HepG2 (cell line): ENCODE results near the gene GNRH2. TPM values are rescaled to one million over a fixed set of nuclear protein-coding genes. Genes with fewer than 3 reads are reported as not detected.

Experiments used
- ATAC-seq: fragments of 200-7000 bp; cut with Tn5 transposase; 3 replicates; pipeline ENCODE4 v1.9.1; 2020; ENCODE audit warnings: mild to moderate bottlenecking, moderate library complexity
- BruUV-seq: library from RNA; stranded (reverse); fragments of 400-500 nt; replicated peaks from 2 replicates; lab custom pipeline; 2021; lab: Mats Ljungman, UMichigan
- CTCF ChIA-PET: fragments of 300-600 bp; formaldehyde crosslinking; extraction: SDS; loops from one replicate; lab custom pipeline; 2021; ENCODE audit warnings: low total read pairs, inconsistent platforms, low intra/inter-chr PET ratio; lab: Yijun Ruan, JAX
- POLR2A ChIA-PET: fragments of 350-600 bp; sonication (Branson Sonifier 250); formaldehyde crosslinking; loops from one replicate; lab custom pipeline; 2020; ENCODE audit warnings: antibody characterized with exemption, inconsistent platforms; lab: Yijun Ruan, JAX
- DNase-seq: peaks from one replicate; pipeline ENCODE4 v3.0.0-alpha.2; 2015; ENCODE audit warnings: low spot score
- FAIRE-seq: peaks from 3 replicates; lab custom pipeline; 2011; peaks lifted over from hg19 to GRCh38; lab: Jason Lieb, UNC
- H2AFZ ChIP-seq: one replicate; pipeline ENCODE4 v1.6.1; 2011; ENCODE audit warnings: low read length, inconsistent platforms
- H3K27ac ChIP-seq: fragments of 300-600 bp; 3 replicates; pipeline ENCODE4 v1.8.0; 2011; ENCODE audit warnings: mixed run types, mild to moderate bottlenecking, mixed read lengths, low read length, inconsistent platforms; ENCODE audit not compliant: insufficient read depth; ENCODE audit errors: extremely low read length
- H3K27me3 ChIP-seq, 2 experiments: fragments of 200-600 bp in 1 of 2; 2 replicates in 1 of 2; 3 replicates in 1 of 2; pipeline versions ENCODE4 v1.6.0 to v1.8.0; 2011; ENCODE audit warnings: low read length in 2 of 2, mild to moderate bottlenecking in 2 of 2, moderate library complexity in 2 of 2, inconsistent platforms in 1 of 2; ENCODE audit not compliant: insufficient read depth in 2 of 2, control insufficient read depth in 1 of 2
- H3K36me3 ChIP-seq, 2 experiments: fragments of 200-600 bp in 1 of 2; replicated peaks in 1 of 2; 2 replicates in 1 of 2; 3 replicates in 1 of 2; pipeline versions ENCODE4 v1.5.1 to v1.8.0; 2011; ENCODE audit warnings: low read length in 2 of 2, inconsistent platforms in 1 of 2; ENCODE audit not compliant: insufficient read depth in 2 of 2, control insufficient read depth in 1 of 2
- H3K4me1 ChIP-seq: 2 replicates; pipeline ENCODE4 v1.5.1; 2012; ENCODE audit warnings: low read length, inconsistent platforms; ENCODE audit not compliant: insufficient read depth
- H3K4me2 ChIP-seq: 2 replicates; pipeline ENCODE4 v1.6.0; 2011; ENCODE audit warnings: low read depth, low read length, inconsistent platforms
- H3K4me3 ChIP-seq, 3 experiments: fragments of 200-600 bp in 1 of 3; sonication (generic), shearing (Covaris generic) in 1 of 3; replicated peaks in 1 of 3; 2 replicates each; pipeline ENCODE4 v1.5.1; 2011 to 2016; ENCODE audit warnings: low read length in 3 of 3, inconsistent platforms in 2 of 3, low read depth in 2 of 3, mild to moderate bottlenecking in 2 of 3, control low read depth in 1 of 3, mixed read lengths in 1 of 3; ENCODE audit not compliant: insufficient read depth in 1 of 3
- H3K79me2 ChIP-seq: one replicate; pipeline ENCODE4 v1.6.1; 2011; ENCODE audit warnings: low read length, inconsistent platforms; ENCODE audit not compliant: insufficient read depth
- H3K9ac ChIP-seq: 2 replicates; pipeline ENCODE4 v1.6.0; 2011; ENCODE audit warnings: mild to moderate bottlenecking, low read depth, low read length, inconsistent platforms; ENCODE audit not compliant: insufficient read depth
- H3K9me3 ChIP-seq: 2 replicates; pipeline ENCODE4 v1.5.1; 2012; ENCODE audit warnings: mild to moderate bottlenecking, low read length
- H4K20me1 ChIP-seq: 2 replicates; pipeline ENCODE4 v1.6.0; 2011; ENCODE audit warnings: inconsistent platforms, mild to moderate bottlenecking, low read length, moderate library complexity; ENCODE audit not compliant: insufficient read depth
- CBX5 ChIP-seq: sonication (generic); formaldehyde crosslinking; IDR thresholded peaks from 2 replicates; pipeline ENCODE4 v1.4.0; 2020; ENCODE audit warnings: missing genetic modification reagents, borderline replicate concordance
- FOXA1 ChIP-seq, 2 experiments: fragments of 450-650 bp in 1 of 2; sonication (generic) in 1 of 2; formaldehyde crosslinking in 1 of 2; IDR thresholded peaks; 2 replicates each; pipeline versions ENCODE4 v1.4.0 to v1.6.1; 2016 to 2020; ENCODE audit warnings: missing genetic modification reagents in 1 of 2
- IKZF4 ChIP-seq: sonication (generic); formaldehyde crosslinking; IDR thresholded peaks from 2 replicates; pipeline ENCODE4 v1.5.1; 2020; ENCODE audit warnings: borderline replicate concordance, mild to moderate bottlenecking, low read depth, missing genetic modification reagents; ENCODE audit errors: not compliant biosample characterization
- NFIC ChIP-seq: IDR thresholded peaks from 2 replicates; pipeline ENCODE4 v1.6.1; 2012; ENCODE audit warnings: mild to moderate bottlenecking, low read length, inconsistent platforms
- SKIL ChIP-seq: sonication (generic); formaldehyde crosslinking; IDR thresholded peaks from 2 replicates; pipeline ENCODE4 v1.8.0; 2022; ENCODE audit warnings: missing genetic modification reagents, mild to moderate bottlenecking, moderate library complexity, borderline replicate concordance
- SYNCRIP ChIP-seq: fragments of 200-400 bp; formaldehyde crosslinking; IDR thresholded peaks from 2 replicates; pipeline ENCODE4 v1.6.1; 2018; ENCODE audit warnings: mild to moderate bottlenecking, low read depth, low read length; ENCODE audit not compliant: insufficient read depth
- TAF1 ChIP-seq: sonication (generic); formaldehyde crosslinking; IDR thresholded peaks from 2 replicates; pipeline ENCODE4 v1.4.0; 2020; ENCODE audit warnings: missing genetic modification reagents
- TBX3 ChIP-seq: fragments of 450-650 bp; IDR thresholded peaks from 2 replicates; pipeline ENCODE4 v1.6.1; 2017; ENCODE audit warnings: antibody characterized with exemption, mild to moderate bottlenecking, inconsistent platforms, borderline replicate concordance
- ZNF276 ChIP-seq: sonication (generic); formaldehyde crosslinking; IDR thresholded peaks from 2 replicates; pipeline ENCODE4 v1.4.0; 2020; ENCODE audit warnings: mild to moderate bottlenecking, low read depth, missing genetic modification reagents
- ZNF326 ChIP-seq: sonication (generic); formaldehyde crosslinking; IDR thresholded peaks from 2 replicates; pipeline ENCODE4 v1.4.0; 2020; ENCODE audit warnings: missing genetic modification reagents, borderline replicate concordance
- ZNF616 ChIP-seq: sonication (generic); formaldehyde crosslinking; IDR thresholded peaks from 2 replicates; pipeline ENCODE4 v1.5.0; 2020; ENCODE audit warnings: low read depth, mild to moderate bottlenecking, missing genetic modification reagents
- ZNF782 ChIP-seq: sonication (generic); formaldehyde crosslinking; IDR thresholded peaks from 2 replicates; pipeline ENCODE4 v1.4.0; 2020; ENCODE audit warnings: missing genetic modification reagents, mild to moderate bottlenecking, borderline replicate concordance
- ZNF891 ChIP-seq: sonication (generic); formaldehyde crosslinking; IDR thresholded peaks from 2 replicates; pipeline ENCODE4 v1.5.0; 2020; ENCODE audit warnings: mild to moderate bottlenecking, missing genetic modification reagents
- WGBS: methylation state at CpG from one replicate; pipeline ENCODE4 v1.1.6; 2017; ENCODE audit warnings: low lambda C conversion rate; 5-methylcytosine and 5-hydroxymethylcytosine counted together
- in situ Hi-C: cut with HindIII; loops from 2 replicates; pipeline ENCODE4 v1.10.0; 2017; ENCODE audit warnings: low pct_unique_long_range_greater_than_20kb; ENCODE audit not compliant: extremely low pct_ligation_motif_present
- intact Hi-C: fragments of 100-400 bp; cut with micrococcal nuclease; formaldehyde crosslinking; loops from one replicate; pipeline ENCODE4 v1.10.0; 2022; ENCODE audit not compliant: unreplicated experiment
- polyA plus RNA-seq, 8 experiments: library from polyadenylated mRNA; depleted of rRNA in 3 of 8; stranded (reverse) in 7 of 8; unstranded in 1 of 8; fragments of >200 nt; fragmentation: Illumina TruSeq in 4 of 8; extraction: Trizol in 4 of 8; gene quantifications; 2 replicates each; pipeline versions ENCODE4 v1.2.1 to v1.2.3, GENCODE V29; 2011 to 2016; ENCODE audit warnings: low read depth in 4 of 8, missing spikeins in 1 of 8, mixed read lengths in 1 of 8; ENCODE audit not compliant: insufficient read depth in 1 of 8
- total RNA-seq, 5 experiments: library from RNA; depleted of rRNA; stranded (reverse); fragments of >200 nt; fragmentation: Illumina TruSeq; extraction: Trizol; gene quantifications; 2 replicates each; pipeline ENCODE4 v1.2.3, GENCODE V29; 2016; ENCODE audit warnings: low read depth in 1 of 5

Gene GNRH2
- total and polyA plus RNA-seq, 2 of the 13 experiments (the other 11 are each of a cell fraction or from before 2014, with no cell fraction given) = 0.28 TPM; not detected in 1

GRCh38 chr20:3093861-3094361 is 50.5 kb downstream of the GNRH2 start:
- no peak for TF ChIP-seq ZNF276 (CRISPR knock-in tag)
- TF ChIP-seq ZNF326 (CRISPR knock-in tag) = no peak
- TF ChIP-seq CBX5 (CRISPR knock-in tag) = no peak
- no peak for TF ChIP-seq ZNF616 (CRISPR knock-in tag)
- no peak for TF ChIP-seq ZNF782 (CRISPR knock-in tag)
- TF ChIP-seq NFIC = no peak
- no peak for TF ChIP-seq SKIL
- no peak for TF ChIP-seq TAF1 (CRISPR knock-in tag)
- no peak for TF ChIP-seq SYNCRIP
- no peak for TF ChIP-seq ZNF891 (CRISPR knock-in tag)
- no peak for TF ChIP-seq TBX3
- no peak for TF ChIP-seq IKZF4
- no peak for TF ChIP-seq FOXA1 (IDR thresholded peaks at IDR 0.05)
- no peak for TF ChIP-seq FOXA1 (CRISPR knock-in tag; IDR thresholded peaks at IDR 0.05)
- Histone ChIP-seq H3K79me2 (no peaks in the 10 kb centered on the region), H3K9me3 (no peaks in the 10 kb centered on the region), H3K4me3 (no peak overlapping the region), H4K20me1 (no peaks in the 10 kb centered on the region), H3K27me3 (peaks cover 4 to 12% of the 10 kb centered on the region in 2 experiments; a peak in 2 of 5 replicates), H3K9ac (no peak overlapping the region), H3K4me1 (peaks cover 11% of the 10 kb centered on the region), H3K4me2 (no peak overlapping the region), H3K27ac (no peak overlapping the region), H2AFZ (no peak overlapping the region), H3K36me3 (no peaks in the 10 kb centered on the region)
- CTCF ChIA-PET = no interaction called here
- ATAC-seq (no peak), FAIRE-seq (no peak), DNase-seq (no peak)
- POLR2A ChIA-PET = no interaction called here
- intact Hi-C loops = no loop called here
- in situ Hi-C loops = no loop called here
- no TSS peak for BruUV-seq
- WGBS = 84% methylated on average over 10 of the region's 10 CpGs
